ENCODE data around the gene REX1BD.
"Not testable (repeated sequence)": the region's sequence is repeated elsewhere in the genome, so short reads cannot be mapped to it uniquely, and the experiment has no call there.

The REX1BD gene

DNA sequence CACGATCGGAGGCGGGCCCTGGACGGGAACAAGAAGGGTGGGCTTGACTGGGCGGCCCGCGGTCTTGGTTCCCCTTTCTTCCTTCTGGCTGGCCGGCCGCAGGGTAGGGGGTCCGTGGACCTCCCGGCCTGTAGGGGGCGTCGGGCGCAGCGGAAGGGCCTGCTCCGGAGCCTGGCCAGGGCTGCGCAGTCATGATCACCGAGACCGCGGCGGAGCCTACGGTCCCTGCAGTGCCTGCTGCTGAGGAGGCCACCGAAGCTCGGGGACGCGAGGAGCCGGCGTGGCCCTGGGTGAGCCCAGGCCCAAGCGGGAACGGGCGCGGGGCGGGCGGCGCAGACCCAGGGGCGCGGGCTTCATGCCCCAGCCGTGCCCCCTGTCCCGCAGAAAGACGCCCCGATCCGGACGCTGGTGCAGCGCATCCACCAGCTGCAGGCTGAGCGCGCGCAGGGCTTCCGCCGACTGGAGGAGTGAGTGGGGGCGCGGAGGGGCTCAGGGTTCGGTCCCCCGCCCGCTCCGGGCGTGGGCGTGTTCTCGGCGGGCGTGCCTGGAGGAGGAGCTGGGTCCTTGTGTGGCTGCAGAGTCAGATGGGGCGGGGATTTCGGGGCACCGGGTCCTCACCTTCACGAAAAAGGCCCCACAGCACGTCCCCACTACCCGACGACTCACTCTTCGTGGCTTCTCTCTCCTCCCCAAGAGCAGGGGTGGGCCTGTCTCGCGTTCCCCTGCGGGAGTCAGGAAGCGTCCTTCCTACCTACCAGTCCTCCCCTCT is at the start of gene REX1BD:
REX1BD (plus strand) TSS at position 188 of the 769 bp plus-strand sequence; CDS start at position 192, 4 bp downstream.
- no peak for DNase-seq (ENCODE audit: low read depth, low spot score)

DNA sequence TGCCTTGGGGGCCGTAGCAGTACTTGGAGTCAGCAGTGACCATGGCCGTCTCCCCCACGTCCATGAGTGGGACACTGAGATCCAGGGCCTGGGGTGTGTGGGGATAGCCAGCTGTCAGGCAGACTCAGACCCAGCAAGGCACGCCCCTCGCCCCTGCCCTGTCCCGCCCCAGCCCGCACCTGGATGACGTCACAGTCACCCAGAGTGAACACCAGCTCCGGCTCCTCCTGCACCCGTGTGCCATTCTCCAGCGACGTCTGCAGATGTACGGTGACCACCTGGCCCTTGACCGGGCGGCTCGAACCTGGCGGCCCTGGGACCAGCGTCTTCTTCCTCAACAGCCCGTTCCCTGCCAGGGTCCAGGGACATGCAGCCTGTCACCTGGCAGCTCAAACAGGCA is 49.2 kb upstream of the REX1BD start:
- no peak for DNase-seq (ENCODE audit: low read depth, low spot score)

DNA sequence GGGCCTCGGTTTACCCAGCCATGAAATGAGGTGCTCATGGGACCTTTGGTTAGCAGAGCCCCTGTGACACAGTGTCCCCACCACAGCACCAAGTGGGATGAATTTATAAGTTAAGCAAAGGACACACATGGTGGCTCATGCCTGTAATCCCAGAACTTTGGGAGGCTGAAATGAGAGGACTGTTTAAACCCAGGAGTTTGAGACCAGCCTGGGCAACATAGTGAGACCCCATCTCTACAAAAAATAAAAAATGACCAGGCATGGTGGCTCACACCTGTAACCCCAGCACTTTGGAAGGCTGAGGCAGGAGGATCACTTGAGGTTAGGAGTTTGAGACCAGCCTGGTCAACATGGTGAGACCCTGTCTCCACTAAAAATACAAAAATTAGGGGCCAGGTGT is 48.4 kb upstream of the REX1BD start:
- DNase-seq (ENCODE audit: low read depth, low spot score), result not testable (repeated sequence)

DNA sequence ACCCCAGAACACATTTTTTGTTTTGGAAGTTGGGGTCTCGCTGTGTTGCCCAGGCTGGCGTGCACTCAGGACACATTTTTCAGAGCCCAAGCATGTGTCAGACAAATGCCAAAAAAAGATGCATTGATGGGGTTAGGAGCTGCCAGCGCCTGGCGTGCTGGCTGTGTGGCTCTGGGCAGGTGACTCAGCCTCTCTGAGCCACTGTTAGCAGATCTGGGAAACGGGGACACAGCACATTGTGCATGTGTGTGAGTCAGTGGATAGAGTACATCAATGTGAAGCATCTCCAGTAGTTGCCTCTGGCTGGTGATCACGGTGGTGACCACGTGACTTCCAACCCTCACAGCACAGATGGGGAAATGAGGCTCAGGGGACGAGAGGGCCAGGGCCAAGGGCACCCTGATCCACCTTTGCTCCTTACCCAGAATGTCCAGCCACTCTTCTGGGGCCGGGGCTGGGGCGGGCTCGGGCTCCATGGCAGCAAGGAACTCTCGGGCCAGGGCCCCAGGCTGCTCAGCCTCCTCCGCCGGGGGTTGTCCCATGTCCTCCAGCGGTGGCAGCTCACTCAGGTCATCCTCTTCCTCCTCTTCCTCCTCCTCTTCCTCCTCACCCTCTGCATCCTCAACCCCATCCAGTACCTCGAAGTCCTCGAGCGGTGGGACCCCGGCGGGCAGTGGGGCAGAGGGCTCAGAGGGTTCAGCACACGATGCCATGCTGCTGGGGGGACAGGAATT is 47.2 kb upstream of the REX1BD start:
- DNase-seq (ENCODE audit: low read depth, low spot score), result no peak

DNA sequence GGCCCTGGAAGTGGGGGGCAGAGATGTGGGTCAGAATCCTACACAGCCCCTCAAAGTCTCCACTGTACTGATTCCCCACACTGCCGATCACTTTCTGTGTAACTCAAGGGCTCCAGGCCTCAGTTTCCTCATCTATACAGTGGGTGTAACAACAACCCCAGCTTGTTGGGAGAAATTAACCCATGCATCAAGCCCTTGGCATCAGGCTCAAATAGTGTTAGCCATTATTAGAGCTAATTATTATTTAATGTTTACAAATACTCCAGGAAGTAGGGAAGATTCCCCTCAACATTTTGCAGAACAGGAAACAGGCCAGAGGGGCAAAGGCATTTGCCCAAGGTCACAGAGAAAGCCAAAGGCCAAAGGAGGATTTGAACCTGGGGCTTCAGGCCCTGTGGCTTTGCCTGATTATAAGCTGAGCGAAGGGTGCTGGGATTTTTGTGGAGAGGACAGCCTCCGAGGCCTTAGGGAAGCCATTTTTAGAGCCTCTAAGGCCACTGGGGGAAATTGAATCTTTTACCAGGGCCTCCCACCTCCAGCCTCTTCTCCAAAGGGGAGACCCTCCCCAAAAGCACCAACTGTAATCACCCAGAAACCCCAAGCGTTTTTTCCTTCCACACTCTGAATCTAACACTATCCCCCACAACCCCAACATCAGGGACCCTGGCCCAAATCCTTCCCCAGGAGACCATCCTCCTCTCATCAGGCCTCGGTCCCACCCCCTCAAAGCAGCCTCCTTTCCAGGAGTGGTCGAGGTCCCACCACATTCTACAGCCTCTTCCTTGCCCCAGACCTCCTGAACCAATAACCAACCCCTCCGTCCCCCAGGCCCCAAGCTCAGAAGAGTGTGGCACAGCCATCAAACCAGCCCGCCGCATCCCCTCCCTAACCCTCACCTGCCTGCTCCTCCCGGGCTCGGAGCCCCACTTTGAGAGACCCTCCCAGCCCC is 46.3 kb upstream of the REX1BD start:
- DNase-seq (ENCODE audit: low read depth, low spot score), result no peak

GRCh38 chr19:18542941-18543813 is 45.4 kb upstream of the REX1BD start, which contains the start of gene FKBP8:
FKBP8 (minus strand) TSS chr19:18543573; CDS start chr19:18541970, 1,603 bp downstream.
- peak; percentile 60 for DNase-seq (ENCODE audit: low read depth, low spot score)

GRCh38 chr19:18543814-18544475 is 44.7 kb upstream of the REX1BD start:
- no peak for DNase-seq (ENCODE audit: low read depth, low spot score)

DNA sequence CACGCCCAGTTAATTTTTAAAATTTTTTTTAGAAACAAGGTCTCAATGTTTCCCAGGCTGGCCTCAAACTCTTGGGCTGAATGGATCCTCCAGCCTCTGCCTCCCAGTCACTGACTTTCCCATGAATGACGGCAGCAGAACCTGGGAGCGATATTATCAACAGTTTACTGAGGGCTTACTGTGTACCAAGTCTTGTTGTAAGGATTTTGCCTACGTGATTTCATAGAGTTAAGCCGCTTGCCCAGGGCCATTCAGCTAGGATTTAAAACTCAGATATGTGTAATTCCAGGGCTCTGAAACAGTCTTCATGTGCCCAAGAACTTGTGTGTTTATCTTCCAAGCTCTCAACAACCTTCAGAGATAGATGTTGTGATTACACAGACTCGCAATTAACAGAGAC is 37.0 kb upstream of the REX1BD start:
- no peak for DNase-seq (ENCODE audit: low read depth, low spot score)

GRCh38 chr19:18557411-18558201 is 31.0 kb upstream of the REX1BD start, which contains the start of gene KXD1:
KXD1 (plus strand) TSS chr19:18557870; CDS start chr19:18562057, 4,187 bp downstream.
- peak; percentile 90 for DNase-seq (ENCODE audit: low read depth, low spot score)

DNA sequence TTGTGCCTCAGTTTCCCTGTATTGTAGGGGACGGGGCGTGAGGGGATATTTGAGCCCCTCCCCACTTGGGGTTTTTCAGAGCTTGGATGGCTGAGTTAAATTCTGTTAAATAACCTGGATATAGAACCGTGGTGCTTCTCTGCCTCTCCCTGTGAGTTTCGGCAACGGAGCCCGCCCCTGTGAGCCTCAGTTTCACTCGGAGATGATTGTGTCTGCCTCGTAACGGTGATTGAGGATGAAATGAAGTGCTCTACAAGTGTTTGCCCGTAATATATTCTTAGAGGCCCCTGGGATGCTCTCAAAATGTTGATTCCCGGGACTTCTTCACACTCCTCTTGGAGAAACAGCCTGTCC is 30.4 kb upstream of the REX1BD start:
- no peak for DNase-seq (ENCODE audit: low read depth, low spot score)

DNA sequence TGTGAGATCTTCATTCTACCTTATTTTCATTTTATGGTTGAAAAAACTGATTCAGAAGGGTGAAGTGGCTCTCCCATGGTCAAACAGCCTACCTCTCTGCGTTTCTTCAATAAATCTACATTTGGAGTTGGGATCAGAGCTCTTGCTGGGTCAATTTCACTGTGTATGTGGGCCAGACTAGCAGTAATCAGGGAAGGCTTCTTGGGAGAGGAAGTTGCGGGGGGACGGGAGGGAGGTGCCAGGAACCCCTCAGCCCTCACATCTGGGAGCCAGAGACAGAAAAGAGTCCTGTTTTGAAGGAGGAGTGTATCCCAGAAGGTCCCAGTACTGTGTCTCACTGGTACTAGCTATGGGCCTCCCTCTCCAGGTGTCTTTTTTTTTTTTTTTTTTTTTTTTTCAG is 30.0 kb upstream of the REX1BD start:
- no peak for DNase-seq (ENCODE audit: low read depth, low spot score)

DNA sequence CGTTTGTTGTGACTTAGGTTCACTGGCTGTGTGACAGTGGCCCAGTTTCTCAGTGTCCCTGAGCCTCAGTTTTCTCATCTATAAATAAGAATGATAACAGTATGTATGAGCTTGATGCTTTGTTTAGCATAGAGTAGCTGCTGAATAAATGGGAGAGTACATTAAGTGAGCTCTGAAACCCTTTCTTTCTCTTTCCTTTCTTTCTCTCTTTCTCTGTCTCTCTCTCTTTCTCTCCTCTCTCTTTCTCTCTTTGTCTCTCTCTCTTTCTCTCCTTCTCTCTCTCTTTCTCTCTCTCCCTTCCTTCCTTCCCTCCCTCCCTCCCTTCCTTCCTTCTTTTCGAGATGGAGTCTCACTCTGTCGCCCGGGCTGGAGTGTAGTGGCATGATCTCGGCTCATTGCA is 28.9 kb upstream of the REX1BD start:
- DNase-seq (ENCODE audit: low read depth, low spot score), result no peak

GRCh38 chr19:18562086-18562485 is 26.5 kb upstream of the REX1BD start:
- no peak for DNase-seq (ENCODE audit: low read depth, low spot score)

GRCh38 chr19:18566953-18567352 is 21.6 kb upstream of the REX1BD start:
- DNase-seq (ENCODE audit: low read depth, low spot score), result no peak

DNA sequence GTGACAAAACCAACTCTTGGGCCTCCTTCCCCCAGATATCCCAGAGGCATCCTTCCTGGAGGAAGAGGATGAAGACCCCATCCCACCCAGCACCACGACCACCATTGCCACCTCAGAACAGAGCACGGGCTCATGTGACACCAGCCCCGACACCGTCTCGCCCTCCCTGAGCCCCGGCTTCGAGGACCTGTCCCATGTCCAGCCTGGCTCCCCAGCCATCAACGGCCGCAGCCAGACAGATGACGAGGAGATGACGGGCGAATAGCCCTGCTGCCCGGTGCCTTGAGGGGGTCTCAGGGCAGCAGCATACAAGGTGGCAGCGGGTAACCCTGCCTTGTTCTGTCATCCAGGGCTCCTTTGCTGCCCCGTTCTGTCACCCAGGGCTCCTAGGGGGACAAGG is 20.2 kb upstream of the REX1BD start:
- no peak for DNase-seq (ENCODE audit: low read depth, low spot score)

DNA sequence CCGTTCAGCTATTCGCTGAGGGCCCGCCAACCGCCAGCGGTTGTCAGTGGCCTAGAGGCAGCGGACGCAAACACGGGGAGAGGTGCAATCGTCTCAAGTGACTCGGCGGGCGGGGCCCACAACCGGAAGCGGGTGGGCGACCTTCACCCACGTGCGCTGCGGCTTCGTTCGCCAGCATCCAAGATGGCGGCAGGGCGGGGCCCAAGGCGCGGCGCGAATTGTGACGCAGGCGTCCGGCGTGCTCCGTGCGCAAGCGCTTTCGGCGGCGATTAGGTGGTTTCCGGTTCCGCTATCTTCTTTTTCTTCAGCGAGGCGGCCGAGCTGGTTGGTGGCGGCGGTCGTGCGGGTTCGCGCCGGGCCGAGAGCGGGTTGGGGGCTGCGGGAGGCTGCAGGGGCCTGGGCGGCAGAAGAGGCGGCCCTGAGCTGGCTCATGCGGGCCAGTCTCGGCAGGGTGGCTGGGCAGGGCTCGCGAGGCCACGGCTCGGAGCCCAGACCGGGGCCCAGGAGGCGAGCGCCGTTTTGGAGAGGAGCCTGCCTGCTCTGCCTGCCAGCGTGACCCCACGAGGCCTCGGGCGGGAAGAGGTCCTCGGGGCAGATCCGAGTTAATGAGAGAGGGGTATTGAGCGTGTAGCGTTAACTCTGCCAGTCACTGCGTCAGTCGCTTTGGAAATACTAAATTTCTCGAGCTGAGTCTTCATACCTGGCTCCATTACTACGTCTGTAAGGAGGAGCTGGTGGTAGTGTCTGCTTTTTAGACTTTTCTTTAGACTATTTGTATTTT is 16.8 kb upstream of the REX1BD start, which contains the start of gene UBA52:
UBA52 (plus strand) TSS at position 294 of the 781 bp plus-strand sequence. CDS start 1,444 bp downstream, outside the sequence.
- DNase-seq (ENCODE audit: low read depth, low spot score), result peak; percentile 93

DNA sequence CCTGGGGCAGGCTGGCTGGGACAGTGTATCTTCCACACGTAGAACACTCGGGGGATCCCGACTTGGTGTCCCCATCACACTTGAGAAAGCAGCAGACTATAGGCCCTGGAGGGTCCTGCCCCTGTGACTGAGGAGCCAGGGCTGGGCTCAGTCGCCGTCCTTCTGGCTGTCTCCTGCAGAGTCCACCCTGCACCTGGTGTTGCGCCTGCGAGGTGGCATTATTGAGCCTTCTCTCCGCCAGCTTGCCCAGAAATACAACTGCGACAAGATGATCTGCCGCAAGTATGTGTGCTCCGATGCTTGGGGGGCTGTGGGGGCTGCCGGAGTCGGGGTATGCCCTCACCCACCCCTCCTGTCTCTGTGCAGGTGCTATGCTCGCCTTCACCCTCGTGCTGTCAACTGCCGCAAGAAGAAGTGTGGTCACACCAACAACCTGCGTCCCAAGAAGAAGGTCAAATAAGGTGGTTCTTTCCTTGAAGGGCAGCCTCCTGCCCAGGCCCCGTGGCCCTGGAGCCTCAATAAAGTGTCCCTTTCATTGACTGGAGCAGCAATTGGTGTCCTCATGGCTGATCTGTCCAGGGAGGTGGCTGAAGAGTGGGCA is 13.8 kb upstream of the REX1BD start:
- no peak for DNase-seq (ENCODE audit: low read depth, low spot score)

- no peak for DNase-seq (ENCODE audit: low read depth, low spot score)
Measured at GRCh38 chr19:18576383-18576782, 12.2 kb upstream of the REX1BD start.
